PC-9 (cell line): ENCODE results near the gene SIGLEC7. TPM values are rescaled to one million over a fixed set of nuclear protein-coding genes. Genes with fewer than 3 reads are reported as not detected.
A peak's percentile ranks its signal among the peaks of the same experiment; 100 is the strongest.

Source experiments
- BruUV-seq: library from RNA; stranded (reverse); fragments of 400-500 nt; replicated peaks from 2 replicates; lab custom pipeline; 2021; lab: Mats Ljungman, UMichigan
- CTCF ChIA-PET: fragments of 300-600 bp; sonication (Branson Sonifier 250); formaldehyde crosslinking; loops from one replicate; lab custom pipeline; 2022; ENCODE audit warnings: antibody characterized with exemption; lab: Charles Lee
- POLR2A ChIA-PET: fragments of 300-600 bp; sonication (Branson Sonifier 250); formaldehyde crosslinking; loops from one replicate; lab custom pipeline; 2022; ENCODE audit warnings: antibody characterized with exemption; ENCODE audit not compliant: unreplicated experiment; lab: Charles Lee
- DNase-seq, 2 experiments: peaks; one replicate each; pipeline versions ENCODE4 v3.0.0 to v3.0.0-alpha.2; 2015 to 2022; ENCODE audit warnings: mixed read lengths in 1 of 2
- H2AFZ ChIP-seq: fragments of 200-600 bp; sonication (generic); 2 replicates; pipeline ENCODE4 v1.8.1; 2017; ENCODE audit warnings: antibody characterized with exemption
- H3F3A ChIP-seq: fragments of 200-600 bp; sonication (generic); 2 replicates; pipeline ENCODE4 v1.8.1; 2017; ENCODE audit warnings: antibody characterized with exemption, mild to moderate bottlenecking, low read depth; ENCODE audit not compliant: insufficient read depth
- H3K27ac ChIP-seq: fragments of 200-600 bp; sonication (generic); 2 replicates; pipeline ENCODE4 v1.6.1; 2016; ENCODE audit warnings: mixed run types
- H3K27me3 ChIP-seq: fragments of 200-600 bp; sonication (generic); 2 replicates; pipeline ENCODE4 v1.6.1; 2016; ENCODE audit warnings: low read depth, mixed run types; ENCODE audit not compliant: insufficient read depth
- H3K36me3 ChIP-seq: fragments of 200-600 bp; sonication (generic); 2 replicates; pipeline ENCODE4 v1.6.1; 2016; ENCODE audit warnings: low read depth, mixed run types
- H3K4me1 ChIP-seq: fragments of 200-600 bp; sonication (generic); replicated peaks from 2 replicates; pipeline ENCODE4 v1.6.1; 2016; ENCODE audit warnings: mixed run types; ENCODE audit not compliant: insufficient read depth
- H3K4me2 ChIP-seq: fragments of 200-600 bp; sonication (generic); 2 replicates; pipeline ENCODE4 v1.6.1; 2017; ENCODE audit warnings: mixed run types
- H3K4me3 ChIP-seq: fragments of 200-600 bp; sonication (generic); 2 replicates; pipeline ENCODE4 v1.6.1; 2016; ENCODE audit warnings: mixed run types
- H3K79me2 ChIP-seq: fragments of 200-600 bp; sonication (generic); 2 replicates; pipeline ENCODE4 v1.6.1; 2017; ENCODE audit warnings: low read depth, mixed run types
- H3K9me2 ChIP-seq: fragments of 200-600 bp; sonication (generic); 2 replicates; pipeline ENCODE4 v1.8.1; 2017; ENCODE audit warnings: mild to moderate bottlenecking; ENCODE audit not compliant: insufficient read depth
- H3K9me3 ChIP-seq: fragments of 200-600 bp; sonication (generic); 2 replicates; pipeline ENCODE4 v1.8.1; 2016; ENCODE audit warnings: low read depth; ENCODE audit not compliant: insufficient read depth
- H4K20me1 ChIP-seq: fragments of 200-600 bp; sonication (generic); 2 replicates; pipeline ENCODE4 v1.8.1; 2017; ENCODE audit not compliant: insufficient read depth
- EZH2 ChIP-seq: fragments of 200-600 bp; sonication (generic); IDR thresholded peaks from 2 replicates; pipeline ENCODE4 v1.8.0; 2017; ENCODE audit warnings: antibody characterized with exemption, low read depth
- intact Hi-C: fragments of 100-400 bp; cut with micrococcal nuclease; formaldehyde crosslinking; loops from one replicate; pipeline ENCODE4 v1.10.0; 2022; ENCODE audit not compliant: unreplicated experiment
- total RNA-seq: library from RNA; stranded (reverse); gene quantifications from 2 replicates; pipeline ENCODE4 v1.2.3, GENCODE V29; 2021
- TF ChIP-seq, protein P1 (sequence below): fragments of 200-600 bp; sonication (generic); conservative IDR thresholded peaks from 2 replicates; pipeline ENCODE4 v1.6.1; 2017; ENCODE audit warnings: mixed run types, antibody characterized with exemption, mild to moderate bottlenecking, moderate library complexity

The SIGLEC7 gene
- total RNA-seq, 1 experiment from 2014 or later, result not detected

DNA sequence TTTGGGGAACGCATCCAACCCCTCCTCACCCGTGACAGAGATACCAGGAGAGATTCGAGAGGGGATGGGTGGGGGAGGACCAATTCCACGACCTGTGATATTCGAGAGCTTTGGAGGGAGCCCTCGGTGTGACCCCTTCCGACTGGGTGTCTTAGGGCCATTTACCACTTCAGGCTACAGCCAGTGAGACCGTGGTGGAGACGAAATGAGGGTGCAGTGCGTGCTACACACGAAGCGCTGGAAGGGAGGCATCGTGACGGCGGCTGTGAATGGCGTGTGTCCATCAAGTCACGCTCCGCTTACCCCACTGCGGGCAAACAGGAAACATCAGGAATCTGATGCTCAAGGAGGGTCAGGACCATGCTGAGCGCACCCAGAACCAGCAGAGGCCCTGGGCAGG is 44.3 kb upstream of the SIGLEC7 start:
- CTCF ChIA-PET, result interaction anchor here (0.6 kb wide), 1 partner anchor 557 kb away, joined by 3 read pairs; no protein-coding TSS in a partner anchor
- DNase-seq, result peak in 1 of 2 experiments; percentile 16
- H4K20me1 ChIP-seq, result peaks cover 47% of the 10 kb centered on the region

DNA sequence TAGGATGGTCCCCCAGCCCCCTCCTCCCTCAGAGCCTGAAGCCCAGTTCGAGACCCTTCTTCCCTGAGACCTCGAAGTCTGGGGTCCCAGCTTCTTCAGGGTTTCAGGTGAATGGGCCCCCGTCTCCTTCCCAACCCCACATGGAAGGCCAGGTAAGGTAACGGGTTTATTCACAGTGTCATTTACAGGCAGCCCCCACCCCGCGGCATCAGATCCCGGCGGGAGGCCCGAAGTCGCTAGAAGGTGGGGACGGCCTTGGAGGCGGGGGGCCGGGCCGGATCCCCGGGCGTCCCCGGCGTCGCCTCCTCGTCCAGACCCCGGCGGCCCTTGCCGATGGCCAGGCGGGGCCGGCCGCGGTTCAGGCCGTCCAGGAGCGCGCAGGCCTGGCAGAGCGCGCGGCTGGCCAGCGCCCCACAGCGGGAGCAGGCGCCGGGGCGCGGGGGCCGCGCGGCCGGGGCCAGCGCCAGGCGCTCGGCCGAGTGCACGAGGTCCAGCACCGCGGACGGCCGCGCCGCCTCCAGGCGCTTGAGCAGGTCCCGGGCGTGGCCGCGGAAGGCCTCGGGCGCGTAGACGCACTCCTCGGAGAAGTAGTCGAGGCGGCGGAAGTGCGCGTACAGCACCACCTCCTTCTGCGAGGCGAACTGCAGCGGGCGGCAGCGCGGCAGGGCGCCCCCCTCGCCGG is 43.6 kb upstream of the SIGLEC7 start:
- Histone ChIP-seq H3K27me3 (no peaks in the 10 kb centered on the region), H3F3A (peaks cover 28% of the 10 kb centered on the region; the same call in 1 of the 2 replicates), H3K9me2 (no peaks in the 10 kb centered on the region), H3K27ac (no peak overlapping the region), H3K4me2 (no peak overlapping the region), H4K20me1 (peaks cover 46% of the 10 kb centered on the region), H3K9me3 (no peaks in the 10 kb centered on the region), H3K4me3 (no peak overlapping the region), H3K36me3 (peaks cover 5% of the 10 kb centered on the region; the same call in 1 of the 2 replicates), H3K4me1 (no peaks in the 10 kb centered on the region), H2AFZ (no peak overlapping the region), H3K79me2 (no peaks in the 10 kb centered on the region)
- intact Hi-C loops, result loop anchor here (5.0 kb wide), 2 partner anchors 296 to 316 kb away; no protein-coding TSS in a partner anchor
- TF ChIP-seq EZH2, result no peak
- TF ChIP-seq, protein P1, sequence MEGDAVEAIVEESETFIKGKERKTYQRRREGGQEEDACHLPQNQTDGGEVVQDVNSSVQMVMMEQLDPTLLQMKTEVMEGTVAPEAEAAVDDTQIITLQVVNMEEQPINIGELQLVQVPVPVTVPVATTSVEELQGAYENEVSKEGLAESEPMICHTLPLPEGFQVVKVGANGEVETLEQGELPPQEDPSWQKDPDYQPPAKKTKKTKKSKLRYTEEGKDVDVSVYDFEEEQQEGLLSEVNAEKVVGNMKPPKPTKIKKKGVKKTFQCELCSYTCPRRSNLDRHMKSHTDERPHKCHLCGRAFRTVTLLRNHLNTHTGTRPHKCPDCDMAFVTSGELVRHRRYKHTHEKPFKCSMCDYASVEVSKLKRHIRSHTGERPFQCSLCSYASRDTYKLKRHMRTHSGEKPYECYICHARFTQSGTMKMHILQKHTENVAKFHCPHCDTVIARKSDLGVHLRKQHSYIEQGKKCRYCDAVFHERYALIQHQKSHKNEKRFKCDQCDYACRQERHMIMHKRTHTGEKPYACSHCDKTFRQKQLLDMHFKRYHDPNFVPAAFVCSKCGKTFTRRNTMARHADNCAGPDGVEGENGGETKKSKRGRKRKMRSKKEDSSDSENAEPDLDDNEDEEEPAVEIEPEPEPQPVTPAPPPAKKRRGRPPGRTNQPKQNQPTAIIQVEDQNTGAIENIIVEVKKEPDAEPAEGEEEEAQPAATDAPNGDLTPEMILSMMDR, result no peak
- DNase-seq, result no peak
- BruUV-seq, result no TSS peak
- CTCF ChIA-PET, result interaction anchor here (0.6 kb wide), 1 partner anchor 558 kb away, joined by 3 read pairs; no protein-coding TSS in a partner anchor
- POLR2A ChIA-PET, result no interaction called here

More for the DNA sequence above, 44.3 kb upstream of the SIGLEC7 start:
- H2AFZ ChIP-seq, result no peak overlapping the region
- no peaks in the 10 kb centered on the region for H3K9me2 ChIP-seq
- no peak overlapping the region for H3K4me2 ChIP-seq
- H3F3A ChIP-seq, result peaks cover 34% of the 10 kb centered on the region; the same call in 1 of the 2 replicates
- intact Hi-C loops, result loop anchor here (1.0 to 5.0 kb wide), 7 partner anchors 129 to 729 kb away; partner anchors contain the start of gene KLK6
- H3K27ac ChIP-seq, result no peak overlapping the region
- H3K36me3 ChIP-seq, result peaks cover under 1% of the 10 kb centered on the region; the same call in 1 of the 2 replicates
- POLR2A ChIA-PET, result no interaction called here
- no peaks in the 10 kb centered on the region for H3K27me3 ChIP-seq
- BruUV-seq, result no TSS peak
- no peaks in the 10 kb centered on the region for H3K4me1 ChIP-seq
- H3K4me3 ChIP-seq, result no peak overlapping the region
- TF ChIP-seq, protein P1, result no peak
- H3K79me2 ChIP-seq, result no peaks in the 10 kb centered on the region
- no peaks in the 10 kb centered on the region for H3K9me3 ChIP-seq

DNA sequence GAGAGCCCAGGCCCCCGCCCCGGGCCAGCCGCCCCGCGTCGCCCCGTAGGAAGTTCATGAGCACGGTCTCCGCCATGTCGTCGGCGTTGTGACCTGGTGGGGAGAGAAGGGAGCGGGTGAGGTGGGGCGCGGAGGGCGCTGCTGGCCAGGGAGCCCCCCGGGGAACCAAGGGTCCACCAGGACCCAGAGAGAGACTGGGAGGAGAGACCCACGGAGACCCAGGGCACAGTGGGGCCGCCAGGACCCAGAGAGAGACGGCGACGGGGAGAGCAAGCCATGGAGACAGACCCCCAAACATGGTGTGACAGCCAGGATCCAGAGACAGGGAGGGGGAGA is 43.1 kb upstream of the SIGLEC7 start:
- Histone ChIP-seq H3K9me3 (no peaks in the 10 kb centered on the region), H3F3A (peaks cover 28% of the 10 kb centered on the region; the same call in 1 of the 2 replicates), H3K4me2 (no peak overlapping the region), H3K27ac (no peak overlapping the region), H2AFZ (no peak overlapping the region), H3K79me2 (peaks cover 4% of the 10 kb centered on the region; the same call in 1 of the 2 replicates), H4K20me1 (peaks cover 46% of the 10 kb centered on the region), H3K9me2 (no peaks in the 10 kb centered on the region), H3K4me1 (no peaks in the 10 kb centered on the region), H3K4me3 (no peak overlapping the region), H3K27me3 (no peaks in the 10 kb centered on the region), H3K36me3 (peaks cover 8% of the 10 kb centered on the region; the same call in 1 of the 2 replicates)
- no peak for DNase-seq
- ChIA-PET POLR2A (no interaction called here), CTCF (no interaction called here)
- BruUV-seq, result no TSS peak
- TF ChIP-seq, protein P1, result no peak
- TF ChIP-seq EZH2, result no peak
- intact Hi-C loops, result loop anchor here (5.0 kb wide), 2 partner anchors 297 to 317 kb away; no protein-coding TSS in a partner anchor
